Keratinocyte (primary cell): Measurements from ENCODE around the gene KIZ.

Experiments used
- CTCF ChIP-seq, 3 experiments: IDR thresholded peaks in 1 of 3; conservative IDR thresholded peaks in 1 of 3; optimal IDR thresholded peaks in 1 of 3; 2 replicates in 2 of 3; 3 replicates in 1 of 3; pipeline versions ENCODE3 to v1.5.1; 2011; ENCODE audit warnings: low read length in 3 of 3, mild to moderate bottlenecking in 3 of 3, moderate library complexity in 2 of 3, control low read depth in 1 of 3, inconsistent platforms in 1 of 3; ENCODE audit not compliant: insufficient read depth in 2 of 3; ENCODE audit errors: extremely low read depth in 1 of 3
- EZH2 ChIP-seq: IDR thresholded peaks from one replicate; pipeline ENCODE4 v1.6.1; 2012; ENCODE audit warnings: inconsistent platforms, mild to moderate bottlenecking, low read length, moderate library complexity

DNA sequence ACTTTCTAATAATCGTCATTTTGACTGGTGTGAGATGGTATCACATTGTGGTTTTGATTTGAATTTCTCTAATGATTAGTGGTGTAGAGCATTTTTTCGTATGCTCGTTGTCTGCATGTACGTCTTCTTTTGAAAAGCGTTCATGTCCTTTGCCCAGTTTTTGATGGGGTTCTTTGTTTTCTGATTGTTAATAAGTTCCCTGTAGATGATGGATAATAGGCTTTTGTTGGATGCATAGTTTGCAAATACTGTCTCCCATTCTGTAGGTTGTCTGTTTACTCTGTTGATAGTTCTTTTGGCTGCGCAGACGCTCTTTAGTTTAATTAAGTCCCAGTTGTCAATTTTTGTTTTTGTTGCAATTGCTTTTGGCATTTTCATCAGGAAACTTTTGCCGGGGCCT is 144.9 kb downstream of the KIZ start:
- TF ChIP-seq CTCF (optimal IDR thresholded peaks at IDR 0.05 in 1 of 3, IDR thresholded peaks at IDR 0.05 in 1 of 3, conservative IDR thresholded peaks at IDR 0.05 in 1 of 3; ENCODE audit: extremely low read depth in 1 of 3, insufficient read depth in 2 of 3, low read length in 3 of 3) (no peak), EZH2 (no peak)
